Measurements from ENCODE around the gene ENHO.
"Not testable (repeated sequence)": the region's sequence is repeated elsewhere in the genome, so short reads cannot be mapped to it uniquely, and the experiment has no call there.

ENHO gene

DNA sequence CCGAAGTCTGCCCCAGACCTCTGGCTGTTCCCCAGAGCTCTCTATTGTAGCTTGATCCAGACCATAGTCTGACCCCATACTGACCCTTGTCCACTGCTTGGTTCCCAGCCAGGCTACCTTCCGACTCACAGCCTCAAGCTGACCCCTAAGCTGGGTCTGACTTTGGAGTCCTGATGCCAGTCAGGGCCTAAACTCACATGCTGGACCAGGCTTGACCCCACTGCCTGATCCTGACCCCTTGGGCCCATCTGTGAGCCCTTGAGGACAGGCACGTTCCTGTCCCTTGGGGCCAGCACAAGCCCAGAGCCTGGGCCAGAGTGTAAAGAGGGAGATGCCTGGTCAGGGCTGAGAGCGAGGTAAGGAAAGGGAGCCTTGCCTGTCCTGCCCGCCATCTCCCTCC, 32.7 kb upstream of the ENHO start:
- no peak for DNase-seq (ENCODE audit: low spot score)

- no peak for DNase-seq (ENCODE audit: low spot score)
Observed at GRCh38 chr9:34555002-34555348, 32.2 kb upstream of the ENHO start.

- DNase-seq (ENCODE audit: low spot score) = no peak
Observed at GRCh38 chr9:34554211-34555001, 31.6 kb upstream of the ENHO start.

- DNase-seq (ENCODE audit: low spot score) = no peak
Observed at GRCh38 chr9:34553511-34554021, 30.8 kb upstream of the ENHO start.

DNA sequence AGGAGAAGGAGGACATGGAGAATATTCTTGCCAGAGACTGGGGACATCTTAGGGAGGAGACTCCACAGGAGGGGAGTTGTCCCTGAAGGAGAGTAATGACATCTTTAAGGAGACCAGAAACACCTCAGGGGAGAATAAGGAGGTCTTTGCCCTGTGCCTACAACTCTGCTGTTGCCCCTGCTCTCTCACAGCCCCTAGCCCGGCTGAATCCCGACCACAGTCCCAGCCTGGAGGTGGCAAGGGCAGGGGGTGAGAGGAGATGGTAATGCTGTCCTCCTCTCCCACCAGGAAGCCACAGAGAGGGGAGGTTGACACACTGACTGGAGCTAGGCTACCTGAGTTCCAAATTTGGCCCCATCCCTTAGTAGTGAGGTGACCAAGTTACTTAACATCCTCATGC, 30.2 kb upstream of the ENHO start:
- DNase-seq (ENCODE audit: low spot score) = no peak

DNA sequence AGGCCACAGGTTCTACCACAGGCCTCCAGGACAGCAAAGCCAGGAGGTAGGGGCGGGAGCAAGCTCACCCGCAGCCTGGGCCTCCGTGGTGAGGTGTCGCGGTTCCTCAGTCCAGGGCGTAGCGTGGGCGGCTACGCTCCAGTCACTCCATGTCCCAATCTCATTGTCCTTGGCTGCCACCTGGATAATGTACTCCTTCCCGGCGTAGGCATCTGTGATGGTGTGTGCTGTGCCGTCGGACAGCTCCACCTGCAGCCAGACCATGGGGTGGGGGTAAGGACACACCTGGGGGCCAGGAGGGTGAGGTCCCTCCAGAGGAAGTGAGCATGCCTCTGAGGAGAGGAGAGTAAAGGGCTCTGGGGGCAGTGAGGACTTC, 29.8 kb upstream of the ENHO start:
- DNase-seq (ENCODE audit: low spot score) = no peak

DNA sequence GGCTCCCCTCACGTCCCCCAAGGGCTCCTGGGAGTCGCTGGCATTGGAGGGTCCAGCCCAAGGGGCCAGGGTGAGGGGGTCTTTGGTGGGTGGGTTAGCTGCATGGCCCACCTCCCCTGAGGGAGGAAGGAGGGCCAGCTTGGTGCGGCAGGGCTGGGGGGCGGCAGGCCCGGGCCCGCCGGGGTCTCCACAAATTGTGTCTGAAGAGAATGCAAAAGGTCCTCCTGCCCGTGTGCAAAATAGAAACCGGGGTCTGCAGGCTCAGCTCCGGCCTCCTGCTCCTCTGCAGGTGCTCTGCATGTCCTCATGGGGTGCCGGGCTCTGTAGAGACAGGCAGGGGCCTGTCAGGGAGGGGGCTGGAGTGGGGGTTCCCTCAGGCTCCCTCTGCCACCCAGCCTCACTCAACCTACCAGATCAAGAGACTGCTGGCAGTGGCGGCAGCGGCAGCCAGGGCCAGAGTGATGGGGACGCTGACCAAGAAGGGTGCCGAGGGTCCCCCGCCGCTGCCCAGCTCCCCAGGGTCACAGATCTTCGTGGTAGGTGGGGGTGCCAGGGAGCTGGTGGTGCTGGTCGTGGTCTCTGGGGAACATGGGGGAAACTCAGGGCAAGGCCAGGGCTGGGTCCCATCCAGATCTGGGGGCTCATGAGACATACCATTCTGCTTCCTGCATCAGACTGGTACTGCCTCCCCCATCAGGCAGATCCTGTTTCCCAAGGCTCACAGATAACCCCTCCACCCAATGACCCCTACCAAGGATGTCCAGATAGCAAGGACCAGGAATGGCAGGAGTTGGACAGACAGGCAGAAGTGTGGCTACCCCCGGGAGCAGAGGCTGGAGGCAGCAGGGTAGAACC, 29.2 kb upstream of the ENHO start:
- DNase-seq (ENCODE audit: low spot score) = no peak

- DNase-seq (ENCODE audit: low spot score) = no peak
Observed at GRCh38 chr9:34550681-34551270, 28.0 kb upstream of the ENHO start.

DNA sequence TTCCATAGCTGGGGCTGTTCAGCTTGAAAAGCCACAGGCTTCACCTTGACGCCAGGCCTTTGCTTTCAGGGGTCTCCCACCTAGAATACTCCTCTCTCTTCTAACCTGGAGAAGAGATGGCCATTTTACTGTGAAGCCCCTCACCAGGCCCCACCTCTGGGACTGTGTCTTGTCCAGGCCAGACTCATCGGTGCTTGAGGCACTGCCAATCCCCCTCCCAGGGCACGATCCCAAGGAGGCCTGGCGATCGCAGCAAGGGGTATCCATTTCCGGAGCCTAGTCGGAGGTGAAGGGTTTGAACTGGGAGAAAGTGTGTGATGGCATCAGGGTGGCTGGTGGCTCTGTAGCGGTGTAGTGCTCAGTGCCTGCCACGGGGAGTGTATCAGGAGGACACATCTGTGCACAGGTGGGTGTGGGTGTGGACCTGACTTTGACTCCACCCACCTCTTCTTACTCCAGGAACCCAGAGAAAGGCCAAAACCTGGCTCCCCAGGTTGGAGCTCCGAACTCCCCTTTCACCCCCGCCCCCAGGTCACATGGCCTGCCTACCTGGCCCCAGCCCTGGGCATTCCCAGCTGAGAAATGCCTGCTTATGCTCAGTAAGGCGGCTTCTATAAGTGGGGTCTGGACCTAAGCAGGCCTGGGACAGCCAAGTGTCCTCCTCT, 27.4 kb upstream of the ENHO start:
- DNase-seq (ENCODE audit: low spot score) = no peak

- DNase-seq (ENCODE audit: low spot score) = no peak
Observed at GRCh38 chr9:34549407-34549732, 26.6 kb upstream of the ENHO start.

GRCh38 chr9:34547960-34548611, 25.3 kb upstream of the ENHO start:
- no peak for DNase-seq (ENCODE audit: low spot score)

DNA sequence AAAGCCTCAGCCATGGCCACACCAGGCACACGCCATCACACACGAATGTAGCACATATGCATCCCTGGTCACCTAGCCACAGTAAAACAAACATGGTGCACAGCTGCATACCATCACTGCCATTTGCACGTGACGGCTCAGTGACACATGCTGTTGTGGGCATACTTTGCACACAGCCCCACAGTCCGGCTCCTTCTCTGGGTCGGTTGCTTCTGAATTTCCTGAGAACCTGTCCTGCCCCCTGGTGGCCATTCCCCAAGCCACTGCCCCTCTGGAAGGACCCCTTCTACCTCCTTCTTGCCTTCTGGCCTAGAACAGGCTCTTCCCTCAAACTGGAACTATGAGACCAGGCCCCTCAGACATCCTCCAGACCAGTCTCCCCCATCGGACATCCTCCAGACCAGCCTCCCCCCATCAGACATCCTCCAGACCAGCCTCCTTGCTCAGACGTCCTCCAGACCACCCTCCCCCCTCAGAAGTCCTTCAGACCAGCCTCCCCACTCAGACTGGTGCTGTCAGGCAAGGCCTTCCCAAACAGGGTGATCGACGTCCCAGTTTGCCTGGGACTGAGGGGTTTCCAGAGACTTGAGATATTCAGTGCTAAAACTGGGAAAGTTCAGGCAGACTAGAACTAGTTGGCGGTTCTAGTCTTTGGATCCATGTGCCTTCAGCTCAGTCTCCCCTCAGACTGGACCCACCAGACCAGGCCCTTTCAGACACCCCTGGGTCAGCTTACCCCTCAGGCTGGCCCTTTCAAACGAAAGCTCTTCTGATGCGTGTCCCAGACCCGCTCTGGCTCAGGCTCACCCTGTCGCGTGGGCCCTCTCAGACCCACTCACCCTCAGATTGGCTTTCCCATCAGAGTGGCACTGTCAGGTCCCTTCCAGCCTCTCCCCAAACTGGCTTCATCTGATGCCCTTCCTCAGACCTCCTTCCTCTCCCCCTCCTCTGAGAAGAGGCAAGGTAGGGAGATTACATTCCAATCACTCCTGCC, 24.3 kb upstream of the ENHO start:
- DNase-seq (ENCODE audit: low spot score) = no peak

DNA sequence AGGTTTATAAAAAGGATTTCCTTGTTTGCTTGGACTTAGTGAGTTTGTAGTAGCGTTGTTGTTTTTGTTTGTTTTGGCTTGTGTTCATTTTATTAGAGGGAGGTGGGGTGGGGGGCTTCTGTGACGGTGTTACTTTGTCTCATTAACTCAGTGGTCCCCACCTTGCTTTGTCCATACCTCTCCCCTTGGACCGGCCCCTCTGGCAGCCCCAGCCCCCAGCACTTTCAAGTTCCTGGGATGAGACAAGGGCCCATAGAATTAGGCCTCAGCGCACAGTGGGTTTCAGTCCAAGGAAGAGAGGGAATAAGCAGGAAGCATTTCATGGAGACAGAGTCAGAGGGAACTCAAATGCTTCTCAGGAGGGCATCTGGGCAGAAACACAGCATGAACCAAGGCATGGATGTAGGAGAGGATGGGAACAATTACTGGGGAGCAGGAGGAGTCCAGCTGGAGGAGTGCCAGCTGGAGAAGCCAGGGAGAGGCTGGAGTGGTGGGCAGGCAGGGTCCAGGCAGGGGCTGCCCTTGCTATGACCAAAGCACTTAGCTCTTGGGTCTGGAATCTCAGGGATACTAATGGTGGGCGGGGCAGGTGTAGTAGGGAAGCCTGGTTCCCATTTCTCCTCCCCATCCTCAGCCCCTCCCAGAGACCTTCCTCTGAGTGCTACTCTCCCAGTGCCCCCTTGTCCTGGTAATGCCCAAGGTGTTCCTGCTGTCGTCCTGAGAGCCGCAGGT, 23.5 kb upstream of the ENHO start:
- no peak for DNase-seq (ENCODE audit: low spot score)

GRCh38 chr9:34545497-34545896, 22.7 kb upstream of the ENHO start:
- DNase-seq (ENCODE audit: low spot score) = no peak

- no peak for DNase-seq (ENCODE audit: low spot score)
Observed at GRCh38 chr9:34544035-34544434, 21.2 kb upstream of the ENHO start.

- no peak for DNase-seq (ENCODE audit: low spot score)
Observed at GRCh38 chr9:34541540-34541939, 18.8 kb upstream of the ENHO start.

DNA sequence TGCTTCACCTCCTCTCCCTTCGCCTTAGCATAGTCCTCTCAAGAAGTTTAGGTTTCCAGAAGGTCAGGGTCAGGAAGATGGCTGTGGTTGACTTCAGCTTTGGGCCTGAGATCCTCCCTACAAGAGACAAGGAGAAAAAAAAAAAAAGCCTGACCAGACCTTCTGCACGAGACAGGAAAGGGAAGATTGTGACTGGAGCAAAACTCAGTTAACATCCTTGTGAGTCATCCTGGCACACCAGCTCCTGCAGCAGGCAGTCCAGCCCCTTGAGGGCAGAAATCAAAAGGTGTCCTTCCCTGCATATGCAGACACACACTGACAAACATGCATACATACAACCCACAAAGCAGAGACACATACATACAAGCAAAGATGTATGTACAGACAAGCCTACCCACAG, 18.0 kb upstream of the ENHO start:
- DNase-seq (ENCODE audit: low spot score) = no peak

- no peak for DNase-seq (ENCODE audit: low spot score)
Observed at GRCh38 chr9:34536685-34537084, 13.9 kb upstream of the ENHO start.

DNA sequence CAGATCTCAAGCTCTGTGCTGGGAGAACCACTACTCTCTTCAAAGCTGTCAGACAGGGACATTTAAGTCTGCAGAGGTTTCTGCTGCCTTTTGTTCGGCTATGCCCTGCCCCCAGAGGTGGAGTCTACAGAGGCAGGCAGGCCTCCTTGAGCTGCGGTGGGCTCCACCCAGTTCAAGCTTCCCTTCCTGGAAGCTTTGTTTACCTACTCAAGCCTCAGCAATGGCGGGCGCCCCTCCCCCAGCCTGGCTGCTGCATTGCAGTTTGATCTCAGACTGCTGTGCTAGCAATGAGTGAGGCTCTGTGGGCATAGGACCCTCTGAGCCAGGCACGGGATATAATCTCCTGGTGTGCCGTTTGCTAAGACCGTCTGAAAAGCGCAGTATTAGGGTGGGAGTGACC, 9.3 kb upstream of the ENHO start:
- not testable (repeated sequence) for DNase-seq (ENCODE audit: low spot score)

DNA sequence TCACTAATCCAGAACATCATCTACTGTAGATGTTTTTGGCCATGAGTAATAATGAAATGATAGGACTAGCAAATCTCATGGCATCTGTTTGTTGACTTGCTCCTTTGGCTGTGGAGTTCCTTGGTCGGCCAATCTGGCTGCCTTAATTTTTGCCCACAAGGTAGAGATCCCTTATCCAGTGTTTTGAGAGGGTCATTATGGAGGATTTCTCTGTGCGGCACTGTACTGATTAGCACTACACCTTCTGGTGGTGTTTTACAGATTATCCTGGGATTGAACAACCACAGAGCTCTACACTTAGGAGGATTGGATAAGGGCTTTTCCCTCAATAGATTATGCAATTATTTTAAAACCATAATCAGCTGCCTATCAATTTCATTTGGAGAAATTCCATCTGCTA, 3.2 kb upstream of the ENHO start:
- no peak for DNase-seq (ENCODE audit: low spot score)
